Memory B cell (primary cell): Measurements from ENCODE around the gene BMPR1B.

ENCODE experiments used
- ATAC-seq: fragments of 150-1000 bp; cut with Tn5 transposase; 2 replicates; pipeline ENCODE4 v1.10.0; 2021; ENCODE audit warnings: low read depth, mild to moderate bottlenecking, moderate library complexity
- DNase-seq, 2 donors: peaks; one replicate each; pipeline ENCODE4 v3.0.0; 2022; ENCODE audit warnings: low spot score in 2 of 2
- H3K27ac Mint-ChIP-seq: one replicate; pipeline ENCODE4 v1.8.0; 2022; ENCODE audit warnings: mild to moderate bottlenecking, moderate library complexity, mixed read lengths
- H3K27me3 Mint-ChIP-seq: one replicate; pipeline ENCODE4 v1.8.0; 2022; ENCODE audit warnings: mixed read lengths
- H3K36me3 Mint-ChIP-seq: one replicate; pipeline ENCODE4 v1.8.0; 2022; ENCODE audit warnings: mild to moderate bottlenecking, mixed read lengths
- H3K4me1 Mint-ChIP-seq: one replicate; pipeline ENCODE4 v1.8.0; 2022; ENCODE audit warnings: mixed read lengths
- H3K4me3 Mint-ChIP-seq: one replicate; pipeline ENCODE4 v1.8.0; 2022; ENCODE audit warnings: mild to moderate bottlenecking, moderate library complexity, mixed read lengths
- H3K9me3 Mint-ChIP-seq: one replicate; pipeline ENCODE4 v1.8.0; 2022; ENCODE audit warnings: mixed read lengths

BMPR1B gene

DNA sequence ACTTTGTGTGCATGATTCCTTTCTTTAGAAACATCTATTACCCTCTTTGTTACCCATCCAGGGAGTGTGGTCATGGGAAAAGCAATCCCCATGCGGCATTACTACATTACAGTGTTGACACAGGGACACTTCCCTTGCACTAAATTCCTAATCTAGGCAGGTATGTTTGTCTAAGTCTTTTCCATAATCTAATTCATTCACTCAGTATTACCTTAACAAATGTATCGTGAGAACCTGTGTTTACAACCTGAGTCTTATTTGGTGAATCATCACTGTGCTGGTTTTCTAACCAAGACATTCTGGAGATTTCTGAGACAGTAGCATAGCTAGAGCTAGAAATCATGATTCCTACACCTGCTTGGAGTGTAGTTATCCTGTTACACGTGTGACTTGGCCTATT lies 326.8 kb downstream of the BMPR1B start:
- Mint-ChIP-seq H3K9me3 (no peaks in the 10 kb centered on the region), H3K4me3 (no peak overlapping the region), H3K4me1 (no peaks in the 10 kb centered on the region), H3K27me3 (peaks cover 4% of the 10 kb centered on the region), H3K27ac (no peak overlapping the region), H3K36me3 (no peaks in the 10 kb centered on the region)
- ATAC-seq: no peak
- DNase-seq: no peak

GRCh38 chr4:95085124-95085833 lies 327.5 kb downstream of the BMPR1B start:
- no peaks in the 10 kb centered on the region for H3K4me1 Mint-ChIP-seq
- H3K36me3 Mint-ChIP-seq: no peaks in the 10 kb centered on the region
- DNase-seq (no peak), ATAC-seq (no peak)
- no peak overlapping the region for H3K27ac Mint-ChIP-seq
- no peaks in the 10 kb centered on the region for H3K9me3 Mint-ChIP-seq
- H3K27me3 Mint-ChIP-seq: peaks cover 4% of the 10 kb centered on the region
- no peak overlapping the region for H3K4me3 Mint-ChIP-seq

DNA sequence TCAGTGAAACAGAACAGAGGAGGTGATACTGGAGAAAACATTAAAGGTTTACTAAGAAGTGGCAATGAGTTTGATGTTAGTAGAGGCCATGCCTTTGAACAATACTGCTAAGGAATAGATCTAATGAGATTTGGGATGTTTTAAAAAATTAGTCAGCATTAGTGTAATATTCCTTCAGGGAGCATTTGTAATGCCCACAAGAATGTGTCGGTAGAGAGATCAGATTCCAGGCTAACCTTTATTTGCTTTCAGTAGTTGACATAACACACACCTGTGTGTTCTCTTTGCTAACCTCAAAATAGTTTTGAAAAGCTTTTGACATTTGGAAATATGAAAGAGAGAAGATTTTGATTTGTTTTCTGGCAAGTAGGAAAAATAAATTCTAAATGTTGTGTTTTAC lies 328.8 kb downstream of the BMPR1B start:
- H3K36me3 Mint-ChIP-seq: no peaks in the 10 kb centered on the region
- no peak for ATAC-seq
- no peak overlapping the region for H3K27ac Mint-ChIP-seq
- H3K9me3 Mint-ChIP-seq: no peaks in the 10 kb centered on the region
- no peak for DNase-seq
- H3K4me1 Mint-ChIP-seq: no peaks in the 10 kb centered on the region
- peaks cover 4% of the 10 kb centered on the region for H3K27me3 Mint-ChIP-seq
- H3K4me3 Mint-ChIP-seq: no peak overlapping the region

DNA sequence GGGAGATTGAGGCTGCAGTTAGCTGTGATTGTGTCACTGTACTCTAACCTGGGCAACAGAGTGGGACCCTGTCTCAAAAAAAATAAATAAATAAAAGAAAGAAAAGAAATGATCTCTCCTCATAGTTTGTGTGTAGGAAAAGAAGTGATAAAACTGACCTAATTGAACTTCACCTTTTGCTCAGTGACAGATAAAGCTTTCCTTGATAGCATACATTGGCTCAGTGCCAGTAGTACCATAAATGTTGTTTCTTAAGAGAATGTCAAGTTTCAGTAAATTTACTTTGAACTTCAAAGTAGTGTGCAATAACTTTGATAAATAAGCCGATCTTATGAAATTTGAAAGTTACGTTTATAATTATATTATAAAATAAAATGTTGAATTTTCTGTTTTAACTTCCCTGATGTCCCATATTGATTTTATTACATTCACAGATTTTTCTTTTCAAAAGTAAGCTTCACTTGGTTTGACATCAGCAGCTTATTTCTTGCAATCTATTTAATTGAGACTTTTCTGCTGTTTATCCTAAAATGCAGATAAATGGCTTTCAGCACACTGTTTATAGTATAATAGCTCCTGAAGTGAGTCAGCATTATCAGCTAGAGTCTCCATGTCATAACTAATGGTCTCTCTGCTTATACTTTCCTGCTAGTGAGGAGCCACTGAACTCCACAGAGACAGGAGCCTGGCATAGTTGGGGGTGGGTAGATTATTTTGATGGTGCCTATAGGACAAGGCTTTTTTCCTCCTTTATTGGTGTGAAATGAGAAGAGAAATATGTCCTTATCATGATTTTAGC lies 330.1 kb downstream of the BMPR1B start:
- no peak overlapping the region for H3K4me3 Mint-ChIP-seq
- no peaks in the 10 kb centered on the region for H3K4me1 Mint-ChIP-seq
- H3K36me3 Mint-ChIP-seq: no peaks in the 10 kb centered on the region
- H3K9me3 Mint-ChIP-seq: no peaks in the 10 kb centered on the region
- ATAC-seq (no peak), DNase-seq (no peak)
- H3K27me3 Mint-ChIP-seq: peaks cover 4% of the 10 kb centered on the region
- no peak overlapping the region for H3K27ac Mint-ChIP-seq

DNA sequence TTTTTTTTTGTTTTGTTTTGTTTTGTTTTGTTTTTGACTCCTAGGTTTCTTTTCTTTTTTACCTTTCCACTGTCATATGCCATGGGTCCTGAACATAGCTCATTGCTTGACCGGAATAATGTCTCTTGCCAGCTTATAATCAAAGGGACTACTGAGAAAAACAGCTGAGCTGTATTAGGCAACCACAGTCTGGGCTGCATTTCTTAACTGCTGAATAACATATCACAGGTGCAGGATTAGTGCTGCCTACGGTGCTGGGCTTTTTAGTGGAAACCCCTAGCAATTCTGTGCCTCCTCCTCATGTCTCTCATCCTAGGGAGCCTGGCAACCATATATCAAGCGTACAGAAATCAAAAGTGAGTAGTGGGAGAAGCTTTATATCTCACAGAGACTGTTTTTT lies 333.5 kb downstream of the BMPR1B start:
- no peak for DNase-seq
- Mint-ChIP-seq H3K9me3 (no peaks in the 10 kb centered on the region), H3K27me3 (no peaks in the 10 kb centered on the region), H3K27ac (no peak overlapping the region), H3K4me1 (no peaks in the 10 kb centered on the region), H3K36me3 (no peaks in the 10 kb centered on the region), H3K4me3 (no peak overlapping the region)
- no peak for ATAC-seq

- no peaks in the 10 kb centered on the region for H3K27me3 Mint-ChIP-seq
- no peak for ATAC-seq
- no peak overlapping the region for H3K4me3 Mint-ChIP-seq
- no peak for DNase-seq
- no peaks in the 10 kb centered on the region for H3K4me1 Mint-ChIP-seq
- no peaks in the 10 kb centered on the region for H3K36me3 Mint-ChIP-seq
- no peaks in the 10 kb centered on the region for H3K9me3 Mint-ChIP-seq
- H3K27ac Mint-ChIP-seq: no peak overlapping the region
Measured at GRCh38 chr4:95092766-95093165, 335.0 kb downstream of the BMPR1B start.

- Mint-ChIP-seq H3K4me3 (no peak overlapping the region), H3K27ac (no peak overlapping the region), H3K4me1 (no peaks in the 10 kb centered on the region), H3K9me3 (no peaks in the 10 kb centered on the region), H3K36me3 (no peaks in the 10 kb centered on the region), H3K27me3 (no peaks in the 10 kb centered on the region)
- ATAC-seq: no peak
- DNase-seq: no peak
Measured at GRCh38 chr4:95093460-95093859, 335.7 kb downstream of the BMPR1B start.

- DNase-seq: no peak
- ATAC-seq: no peak
- H3K27me3 Mint-ChIP-seq: no peaks in the 10 kb centered on the region
- no peak overlapping the region for H3K27ac Mint-ChIP-seq
- H3K9me3 Mint-ChIP-seq: no peaks in the 10 kb centered on the region
- H3K36me3 Mint-ChIP-seq: no peaks in the 10 kb centered on the region
- H3K4me1 Mint-ChIP-seq: no peaks in the 10 kb centered on the region
- no peak overlapping the region for H3K4me3 Mint-ChIP-seq
Measured at GRCh38 chr4:95093936-95094929, 336.5 kb downstream of the BMPR1B start.

GRCh38 chr4:95095348-95095974 lies 337.7 kb downstream of the BMPR1B start:
- no peak overlapping the region for H3K27ac Mint-ChIP-seq
- H3K4me1 Mint-ChIP-seq: no peaks in the 10 kb centered on the region
- peaks cover 3% of the 10 kb centered on the region for H3K9me3 Mint-ChIP-seq
- DNase-seq: no peak
- no peak overlapping the region for H3K4me3 Mint-ChIP-seq
- H3K36me3 Mint-ChIP-seq: no peaks in the 10 kb centered on the region
- no peak for ATAC-seq
- H3K27me3 Mint-ChIP-seq: no peaks in the 10 kb centered on the region

DNA sequence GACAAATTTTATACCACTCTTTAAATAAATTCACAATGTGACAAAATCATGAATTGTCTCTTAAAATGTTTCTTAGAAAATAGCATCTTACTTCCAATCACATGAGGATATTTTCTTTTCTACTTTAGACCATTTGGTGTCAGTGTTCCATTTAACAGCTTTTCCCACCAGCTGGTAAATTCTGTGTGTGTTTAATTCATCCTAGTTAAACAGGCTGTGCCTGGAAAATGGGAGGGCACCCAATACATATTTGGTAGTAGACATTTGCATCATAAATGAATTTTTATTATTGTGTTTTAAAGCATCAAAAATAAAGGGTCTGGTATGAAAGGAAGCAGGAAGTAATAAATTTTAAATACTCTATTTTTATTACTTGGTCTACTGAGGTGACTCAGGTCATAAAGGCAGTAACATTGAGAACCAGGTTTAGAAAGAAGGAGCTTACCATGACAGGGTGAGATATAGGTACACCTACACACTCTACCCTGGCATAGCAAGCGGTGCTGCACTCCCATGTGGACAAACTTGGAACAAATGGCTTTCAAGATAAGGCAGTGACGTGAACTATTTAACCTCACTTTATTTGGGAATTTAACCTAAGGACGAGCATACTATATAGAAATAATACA lies 344.5 kb downstream of the BMPR1B start:
- DNase-seq (no peak), ATAC-seq (no peak)
- no peak overlapping the region for H3K27ac Mint-ChIP-seq
- H3K4me1 Mint-ChIP-seq: no peaks in the 10 kb centered on the region
- no peaks in the 10 kb centered on the region for H3K36me3 Mint-ChIP-seq
- peaks cover 3% of the 10 kb centered on the region for H3K9me3 Mint-ChIP-seq
- no peak overlapping the region for H3K4me3 Mint-ChIP-seq
- no peaks in the 10 kb centered on the region for H3K27me3 Mint-ChIP-seq

DNA sequence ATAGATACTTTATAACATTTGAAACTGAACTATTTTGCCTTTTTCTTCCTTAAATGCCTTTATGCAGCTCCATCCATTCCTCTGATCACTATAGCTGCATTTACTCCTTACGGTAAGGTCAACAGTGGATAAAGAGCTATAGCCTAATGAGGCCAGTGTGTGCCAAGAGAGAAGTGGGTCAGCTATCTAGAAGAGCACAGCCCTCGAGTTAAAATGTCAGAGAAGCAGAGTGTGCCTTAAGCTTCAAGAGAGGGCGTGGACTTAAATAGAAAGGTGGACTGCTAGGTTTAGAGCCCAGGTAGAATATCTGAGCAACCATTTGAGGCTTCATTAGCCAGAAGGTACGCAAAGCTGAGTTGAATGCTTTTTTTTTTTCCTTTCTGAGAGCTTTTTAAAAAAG lies 347.4 kb downstream of the BMPR1B start:
- no peak for DNase-seq
- Mint-ChIP-seq H3K27me3 (no peaks in the 10 kb centered on the region), H3K4me1 (no peaks in the 10 kb centered on the region), H3K4me3 (no peak overlapping the region), H3K36me3 (no peaks in the 10 kb centered on the region), H3K9me3 (no peaks in the 10 kb centered on the region), H3K27ac (no peak overlapping the region)
- no peak for ATAC-seq

- DNase-seq: no peak
- Mint-ChIP-seq H3K4me3 (no peak overlapping the region), H3K4me1 (no peaks in the 10 kb centered on the region), H3K27me3 (no peaks in the 10 kb centered on the region), H3K27ac (no peak overlapping the region), H3K9me3 (no peaks in the 10 kb centered on the region), H3K36me3 (no peaks in the 10 kb centered on the region)
- no peak for ATAC-seq
Measured at GRCh38 chr4:95105983-95106382, 348.2 kb downstream of the BMPR1B start.

- H3K36me3 Mint-ChIP-seq: no peaks in the 10 kb centered on the region
- no peak for ATAC-seq
- H3K27me3 Mint-ChIP-seq: no peaks in the 10 kb centered on the region
- H3K9me3 Mint-ChIP-seq: no peaks in the 10 kb centered on the region
- no peaks in the 10 kb centered on the region for H3K4me1 Mint-ChIP-seq
- no peak overlapping the region for H3K27ac Mint-ChIP-seq
- no peak overlapping the region for H3K4me3 Mint-ChIP-seq
- DNase-seq: no peak
Measured at GRCh38 chr4:95106408-95106928, 348.7 kb downstream of the BMPR1B start.
